Erythroblast (primary cell): ENCODE measurements around the gene RYR1.

Experiments used
- GATA1 ChIP-seq: IDR thresholded peaks from 2 replicates; pipeline ENCODE4 v1.6.1; 2011; ENCODE audit warnings: low read depth, mild to moderate bottlenecking, control low read depth, low read length, moderate library complexity
- POLR2A ChIP-seq: IDR thresholded peaks from 2 replicates; pipeline ENCODE4 v1.6.1; 2011; ENCODE audit warnings: mild to moderate bottlenecking, low read length

DNA sequence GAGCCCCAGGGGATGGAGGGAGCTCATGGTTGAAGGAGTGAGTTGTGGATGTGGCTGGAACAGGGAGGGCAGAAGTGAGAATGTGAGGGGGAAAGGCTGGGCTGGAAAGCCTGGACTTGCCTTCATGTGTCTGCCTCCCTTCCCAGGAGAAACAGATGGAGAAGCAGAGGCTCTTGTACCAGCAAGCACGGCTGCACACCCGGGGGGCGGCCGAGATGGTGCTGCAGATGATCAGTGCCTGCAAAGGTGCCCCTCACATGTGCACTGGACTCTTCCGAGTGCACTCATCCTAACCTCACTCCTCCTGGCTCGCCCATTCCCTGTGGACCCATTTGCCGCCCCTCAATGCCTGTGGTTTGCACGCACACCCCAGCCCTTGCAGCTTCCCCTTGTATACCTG is 101.1 kb downstream of the RYR1 start:
- TF ChIP-seq POLR2A (no peak), GATA1 (no peak)
